A673 (cell line): Measurements from ENCODE around the gene KRT4.

Source experiments
- EZH2 ChIP-seq: fragments of 200-600 bp; sonication (generic); IDR thresholded peaks from 2 replicates; pipeline ENCODE4 v1.6.1; 2017; ENCODE audit warnings: borderline replicate concordance, low read depth, mild to moderate bottlenecking, mixed read lengths, antibody characterized with exemption, low read length; ENCODE audit not compliant: poor library complexity, severe bottlenecking
- TF ChIP-seq, protein P1 (sequence below): fragments of 300-800, 200-600 bp; sonication (generic); conservative IDR thresholded peaks from 2 replicates; pipeline ENCODE4 v1.5.1; 2017; ENCODE audit warnings: low read depth, mild to moderate bottlenecking, antibody characterized with exemption, low read length, moderate library complexity, mixed read lengths

DNA sequence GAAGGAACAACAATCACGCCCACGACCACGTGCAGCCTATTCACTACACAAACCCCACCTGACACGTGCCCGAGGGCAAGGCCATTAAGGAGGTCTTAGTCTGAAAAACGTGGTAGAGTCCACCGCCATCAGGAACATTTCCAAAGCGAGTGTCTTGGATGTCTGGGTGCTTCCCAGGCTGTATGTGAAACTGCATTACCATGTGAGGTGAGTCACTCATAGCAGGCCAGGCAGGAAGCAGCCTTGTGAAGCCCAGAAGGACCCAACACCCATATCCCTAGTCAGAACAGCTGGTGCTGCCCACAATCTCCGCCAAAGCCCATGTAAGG is 23.5 kb upstream of the KRT4 start:
- TF ChIP-seq, protein P1, sequence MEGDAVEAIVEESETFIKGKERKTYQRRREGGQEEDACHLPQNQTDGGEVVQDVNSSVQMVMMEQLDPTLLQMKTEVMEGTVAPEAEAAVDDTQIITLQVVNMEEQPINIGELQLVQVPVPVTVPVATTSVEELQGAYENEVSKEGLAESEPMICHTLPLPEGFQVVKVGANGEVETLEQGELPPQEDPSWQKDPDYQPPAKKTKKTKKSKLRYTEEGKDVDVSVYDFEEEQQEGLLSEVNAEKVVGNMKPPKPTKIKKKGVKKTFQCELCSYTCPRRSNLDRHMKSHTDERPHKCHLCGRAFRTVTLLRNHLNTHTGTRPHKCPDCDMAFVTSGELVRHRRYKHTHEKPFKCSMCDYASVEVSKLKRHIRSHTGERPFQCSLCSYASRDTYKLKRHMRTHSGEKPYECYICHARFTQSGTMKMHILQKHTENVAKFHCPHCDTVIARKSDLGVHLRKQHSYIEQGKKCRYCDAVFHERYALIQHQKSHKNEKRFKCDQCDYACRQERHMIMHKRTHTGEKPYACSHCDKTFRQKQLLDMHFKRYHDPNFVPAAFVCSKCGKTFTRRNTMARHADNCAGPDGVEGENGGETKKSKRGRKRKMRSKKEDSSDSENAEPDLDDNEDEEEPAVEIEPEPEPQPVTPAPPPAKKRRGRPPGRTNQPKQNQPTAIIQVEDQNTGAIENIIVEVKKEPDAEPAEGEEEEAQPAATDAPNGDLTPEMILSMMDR: no peak
- no peak for TF ChIP-seq EZH2
